T1000 (cell line): Measurements from ENCODE around the gene ZNF287.
A peak's percentile ranks its signal among the peaks of the same experiment; 100 is the strongest.
"Not testable (repeated sequence)": the region's sequence is repeated elsewhere in the genome, so short reads cannot be mapped to it uniquely, and the experiment has no call there.

Source experiments
- DNase-seq: peaks from one replicate; lab custom pipeline; 2025; ENCODE audit warnings: mixed read lengths; lab: John Stamatoyannopoulos, UW

ZNF287 gene

GRCh38 chr17:16568541-16569357 is at the start of gene ZNF287:
ZNF287 (minus strand) TSS chr17:16569204; CDS start chr17:16567731, 1,473 bp downstream.
- DNase-seq, result peak; percentile 89

- no peak for DNase-seq
Observed at GRCh38 chr17:16617481-16618060, 48.6 kb upstream of the ZNF287 start.

GRCh38 chr17:16599537-16599936 is 30.5 kb upstream of the ZNF287 start:
- no peak for DNase-seq

GRCh38 chr17:16593356-16594102 is 24.5 kb upstream of the ZNF287 start:
- no peak for DNase-seq

GRCh38 chr17:16589097-16589969 is 20.3 kb upstream of the ZNF287 start:
- DNase-seq, result peak; percentile 88

- DNase-seq, result no peak
Observed at GRCh38 chr17:16585796-16586195, 16.8 kb upstream of the ZNF287 start.

- DNase-seq, result peak; percentile 38
Observed at GRCh38 chr17:16584273-16584995, 15.4 kb upstream of the ZNF287 start.

- no peak for DNase-seq
Observed at GRCh38 chr17:16583781-16584180, 14.8 kb upstream of the ZNF287 start.

GRCh38 chr17:16573466-16573865 is 4.5 kb upstream of the ZNF287 start:
- no peak for DNase-seq

GRCh38 chr17:16569358-16569712 is 331 bp upstream of the ZNF287 start:
- DNase-seq, result no peak

GRCh38 chr17:16552637-16553045 is 16.4 kb downstream of the ZNF287 start:
- DNase-seq, result no peak

- DNase-seq, result no peak
Observed at GRCh38 chr17:16551878-16552636, 16.9 kb downstream of the ZNF287 start.

- DNase-seq, result no peak
Observed at GRCh38 chr17:16537130-16537458, 31.9 kb downstream of the ZNF287 start.

- DNase-seq, result no peak
Observed at GRCh38 chr17:16534236-16534635, 34.8 kb downstream of the ZNF287 start.

- no peak for DNase-seq
Observed at GRCh38 chr17:16529906-16530305, 39.1 kb downstream of the ZNF287 start.

GRCh38 chr17:16527298-16527697 is 41.7 kb downstream of the ZNF287 start:
- no peak for DNase-seq

- not testable (repeated sequence) for DNase-seq
Observed at GRCh38 chr17:16525556-16525955, 43.4 kb downstream of the ZNF287 start.

- peak; percentile 67 for DNase-seq
Observed at GRCh38 chr17:16521070-16521727, 47.8 kb downstream of the ZNF287 start.

- no peak for DNase-seq
Observed at GRCh38 chr17:16519021-16519420, 50.0 kb downstream of the ZNF287 start.

GRCh38 chr17:16517477-16517876 is 51.5 kb downstream of the ZNF287 start:
- DNase-seq, result no peak
